Fibroblast of skin of left quadriceps (primary cell): ENCODE measurements around the gene MRO.
"Not testable (repeated sequence)": the region's sequence is repeated elsewhere in the genome, so short reads cannot be mapped to it uniquely, and the experiment has no call there.

ENCODE experiments used
- DNase-seq, 2 experiments: peaks; one replicate each; pipeline ENCODE4 v3.0.0-alpha.2; 2013; ENCODE audit warnings: low read depth in 2 of 2

Gene MRO

DNA sequence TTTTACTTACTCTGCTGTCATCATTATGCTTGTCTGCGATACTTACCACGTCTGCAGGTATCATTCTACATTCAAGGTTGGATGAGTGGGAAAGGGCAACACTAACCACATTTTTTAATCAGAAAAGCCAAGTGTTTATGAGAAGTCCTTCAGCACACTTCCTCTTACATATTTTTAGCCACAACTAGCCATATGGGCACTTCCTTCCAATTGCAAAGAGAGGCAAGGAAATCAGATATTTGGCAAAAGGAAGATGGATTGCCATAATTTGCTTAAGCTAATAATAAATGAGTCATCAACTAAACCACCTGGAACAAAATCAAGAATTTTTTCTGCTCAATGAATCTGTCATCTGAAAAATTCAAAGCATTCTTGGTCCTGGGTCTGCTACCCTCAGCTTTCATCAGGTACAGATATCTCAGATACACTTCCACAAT, 16.7 kb upstream of the MRO start:
- peak; percentile 57 to 66 for DNase-seq

DNA sequence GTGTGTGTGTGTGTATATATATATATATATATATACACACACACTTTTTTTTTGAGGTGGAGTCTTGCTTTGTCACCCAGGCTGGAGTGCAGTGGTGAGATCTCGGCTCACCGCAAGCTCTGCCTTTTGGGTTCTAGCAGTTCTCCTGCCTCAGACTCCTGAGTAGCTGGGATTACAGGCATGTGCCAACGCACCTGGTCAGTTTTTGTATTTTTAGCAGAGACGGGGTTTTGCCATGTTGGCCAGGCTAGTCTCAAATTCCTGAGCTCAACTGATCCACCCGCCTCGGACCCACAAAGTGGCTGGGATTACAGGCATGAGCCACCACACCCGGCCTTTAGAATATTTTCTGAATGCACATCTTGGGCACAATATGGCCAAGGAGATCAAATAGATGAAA, 13.7 kb upstream of the MRO start:
- DNase-seq, result not testable (repeated sequence)

DNA sequence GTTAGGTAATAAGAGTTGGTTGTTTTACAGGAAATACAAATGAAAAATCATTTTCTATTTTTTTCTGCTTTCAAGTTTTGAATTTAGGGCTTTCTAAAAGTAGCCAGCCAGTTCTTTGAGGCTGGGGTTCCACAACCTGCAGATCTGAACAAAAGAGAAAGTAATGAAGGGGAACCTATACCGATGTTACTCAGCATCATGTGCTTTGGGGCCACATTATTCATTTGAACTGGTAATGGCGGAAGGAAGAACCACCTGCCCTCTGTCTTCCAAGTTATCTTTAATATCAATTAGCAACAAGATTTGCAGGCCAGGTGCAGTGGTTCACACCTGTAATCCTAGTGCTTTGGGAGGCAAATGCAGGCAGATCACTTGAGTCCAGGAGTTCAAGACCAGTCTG, 12.9 kb upstream of the MRO start:
- no peak for DNase-seq

DNA sequence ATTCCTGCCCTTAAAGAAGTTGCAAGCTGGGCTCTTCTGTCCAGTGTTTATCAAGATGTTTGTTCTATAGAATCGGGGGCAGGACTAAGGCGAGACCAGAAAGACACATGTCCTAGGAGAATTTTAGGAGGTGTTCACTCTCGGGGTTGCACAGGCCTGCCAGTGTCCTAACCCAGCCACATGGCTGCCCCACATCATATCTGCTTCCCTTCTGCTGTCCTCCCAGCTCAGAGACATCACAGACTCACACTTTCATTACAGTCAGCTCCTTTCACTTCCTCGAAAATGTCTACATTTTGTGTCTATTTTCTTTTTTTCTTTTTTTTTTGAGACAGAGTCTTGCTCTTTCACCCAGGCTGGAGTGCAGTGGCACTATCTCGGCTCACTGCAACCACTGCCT, 10.7 kb upstream of the MRO start:
- no peak for DNase-seq

DNA sequence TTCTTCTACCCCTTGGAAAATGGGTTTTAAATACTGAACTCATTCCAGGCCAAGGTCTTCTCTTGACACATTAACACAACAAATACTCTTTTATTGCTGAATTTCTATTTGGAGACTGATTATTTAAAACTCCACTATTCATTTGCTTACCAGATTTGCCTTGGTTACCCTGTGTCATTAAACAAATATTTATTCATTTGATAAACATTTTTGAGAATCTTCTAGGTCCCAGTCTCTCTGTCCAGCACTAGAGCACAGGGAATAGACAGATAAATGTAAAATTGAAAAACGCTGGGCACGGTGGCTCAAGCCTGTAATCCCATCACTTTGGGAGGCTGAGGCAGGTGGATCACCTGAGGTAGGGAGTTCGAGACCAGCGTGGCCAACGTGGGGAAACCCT, 9.8 kb upstream of the MRO start:
- DNase-seq, result no peak

DNA sequence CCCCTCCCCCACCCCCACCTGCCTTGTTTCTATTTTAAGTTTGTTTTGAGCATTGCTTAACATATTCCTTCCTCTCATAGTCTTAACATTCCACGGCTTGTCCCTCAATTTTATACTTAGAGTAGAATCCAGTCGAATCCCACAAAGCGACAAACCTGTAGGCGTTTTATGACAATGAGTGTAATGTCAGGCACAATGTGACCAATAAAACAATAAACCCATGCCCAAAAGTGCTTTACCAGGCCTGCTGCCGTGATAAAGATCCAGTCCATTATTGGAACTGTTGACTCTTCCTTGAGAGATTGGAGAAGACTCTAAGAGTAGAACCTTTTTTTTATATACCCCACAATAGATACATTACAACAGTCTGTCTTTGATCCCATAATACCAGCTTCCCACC, 6.2 kb upstream of the MRO start:
- no peak for DNase-seq

DNA sequence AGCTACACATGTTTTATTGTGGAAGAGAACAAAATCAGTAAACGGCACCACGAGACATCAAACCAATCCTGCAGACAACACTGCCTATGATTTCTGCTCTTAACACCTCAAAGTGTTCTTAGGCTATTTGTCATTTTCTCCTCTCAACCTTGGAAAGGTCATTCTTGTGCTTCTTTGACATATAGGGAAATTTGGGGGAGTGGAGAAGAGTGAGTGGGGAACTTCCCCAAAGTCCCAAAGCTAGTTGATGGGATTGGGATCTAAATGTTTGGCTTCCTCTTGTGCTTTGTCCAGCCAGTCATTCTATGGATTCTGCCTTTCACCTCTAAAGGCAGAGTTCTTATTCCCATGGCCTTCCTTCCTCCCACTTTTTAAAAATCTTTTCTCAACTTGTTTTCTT, 5.8 kb upstream of the MRO start:
- DNase-seq, result no peak

DNA sequence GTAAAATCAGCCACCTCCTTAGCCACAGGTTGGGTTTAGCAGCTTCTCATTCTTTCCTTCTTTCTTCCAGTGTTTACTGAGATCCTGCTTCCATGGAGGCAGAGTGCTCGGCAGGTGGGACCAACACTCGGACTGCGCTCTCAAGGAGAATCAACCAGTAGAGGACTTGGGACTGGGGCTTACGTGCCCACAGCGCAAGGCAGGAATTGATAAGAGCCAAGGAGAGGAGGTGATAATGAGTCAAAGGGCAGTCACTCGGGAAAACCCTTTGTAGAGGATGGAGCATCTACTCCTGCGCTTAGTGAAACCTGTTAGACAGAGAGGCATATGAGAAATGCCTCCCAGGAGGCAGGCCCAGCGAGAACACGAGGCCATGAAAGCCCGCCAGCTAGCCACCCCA, 2.9 kb upstream of the MRO start:
- DNase-seq, result no peak

DNA sequence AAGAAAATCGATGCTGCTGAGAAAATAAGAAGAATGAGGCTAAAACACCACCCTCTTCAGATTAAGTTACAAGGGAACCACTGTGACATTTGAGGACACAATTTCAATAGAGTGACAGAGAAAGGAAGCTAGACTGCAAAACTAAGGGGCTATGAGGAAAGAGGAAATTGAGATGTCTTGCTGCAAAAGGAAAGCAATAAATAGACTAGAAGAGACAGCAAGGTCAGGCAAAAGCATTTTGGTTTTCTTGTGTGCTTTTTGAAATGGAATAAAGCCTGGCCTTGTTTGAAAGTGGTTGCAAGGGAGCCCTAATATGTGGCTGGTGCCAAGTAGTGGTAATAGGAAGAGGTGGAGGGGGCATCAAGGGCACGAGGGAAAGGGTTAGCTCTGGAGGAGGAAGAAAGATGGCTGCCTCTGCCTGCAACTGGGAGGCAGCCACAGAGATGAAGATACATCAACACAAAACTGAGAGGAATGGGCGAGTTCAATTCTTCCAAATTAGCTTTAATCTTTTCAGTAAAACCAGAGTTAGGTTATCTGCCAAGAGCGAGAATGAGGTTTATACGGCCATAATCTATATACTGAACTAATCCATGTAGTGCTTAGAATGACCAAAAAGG, 1.2 kb upstream of the MRO start:
- no peak for DNase-seq

DNA sequence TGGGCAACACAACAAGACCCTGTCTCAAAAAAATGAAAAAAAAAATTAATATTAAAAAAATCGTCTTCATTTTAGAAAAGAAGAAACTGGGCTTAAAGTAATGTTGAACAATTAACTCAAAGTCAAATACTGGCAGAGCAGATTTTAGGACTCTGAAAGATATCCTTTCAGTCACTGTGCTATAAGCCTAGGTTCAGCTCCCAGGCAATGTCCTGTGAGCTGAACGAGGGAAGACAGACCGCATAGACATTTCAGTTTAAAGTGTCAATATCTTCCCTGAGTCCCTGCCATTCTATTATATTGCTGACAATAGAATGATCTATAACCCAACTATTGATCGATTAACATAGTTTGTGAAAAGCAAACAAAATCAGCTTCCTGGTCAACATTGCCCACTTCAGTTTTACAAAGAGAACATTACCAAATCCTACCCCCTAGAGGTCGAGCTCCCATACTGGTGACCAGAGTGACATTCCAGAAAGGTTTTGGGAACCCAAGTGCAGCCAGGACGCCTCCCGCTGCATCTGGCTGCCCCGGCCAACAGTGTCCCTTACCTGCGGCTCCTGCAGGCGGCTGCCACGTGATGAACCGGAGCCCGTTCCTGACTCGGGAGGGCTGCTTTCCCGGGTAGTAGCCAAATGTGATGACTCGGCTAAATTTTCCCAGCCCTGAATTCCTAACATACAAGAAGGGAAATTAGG, 639 bp downstream of the MRO start:
- DNase-seq, result no peak

DNA sequence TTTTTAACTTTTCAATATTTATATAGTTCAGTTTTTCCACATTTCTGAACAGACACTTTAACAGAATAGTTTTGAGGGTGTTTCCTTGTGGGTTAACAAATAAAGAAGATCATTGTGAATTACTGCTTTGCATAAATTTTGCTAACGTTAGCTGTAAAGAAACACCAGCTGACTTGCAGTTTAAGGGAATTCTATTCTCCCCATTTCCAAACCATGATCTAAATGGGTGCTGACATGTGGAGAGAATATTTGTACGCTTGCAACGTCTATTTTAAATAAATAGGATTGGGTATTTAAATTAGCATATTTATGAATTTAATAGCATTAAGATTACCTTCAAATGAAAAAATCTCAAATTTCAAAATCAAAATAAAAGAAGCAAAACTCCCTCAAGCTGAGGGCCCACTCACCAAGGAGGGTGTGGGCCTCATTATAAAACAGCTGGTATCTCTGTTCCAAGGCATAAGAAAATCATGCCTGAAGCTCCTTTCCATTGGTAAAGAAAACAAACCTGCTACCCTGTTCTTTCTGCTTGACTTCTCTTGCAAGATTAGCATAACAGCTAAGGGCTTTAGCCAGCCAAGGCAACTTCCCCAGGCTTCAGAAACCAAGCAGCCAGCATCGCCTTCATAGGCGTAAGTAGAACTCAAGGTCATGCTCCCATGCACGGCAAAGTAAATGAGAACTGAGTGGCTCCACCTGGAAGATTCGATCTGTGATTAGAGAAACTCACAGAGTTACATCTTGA, 3.2 kb downstream of the MRO start:
- no peak for DNase-seq

DNA sequence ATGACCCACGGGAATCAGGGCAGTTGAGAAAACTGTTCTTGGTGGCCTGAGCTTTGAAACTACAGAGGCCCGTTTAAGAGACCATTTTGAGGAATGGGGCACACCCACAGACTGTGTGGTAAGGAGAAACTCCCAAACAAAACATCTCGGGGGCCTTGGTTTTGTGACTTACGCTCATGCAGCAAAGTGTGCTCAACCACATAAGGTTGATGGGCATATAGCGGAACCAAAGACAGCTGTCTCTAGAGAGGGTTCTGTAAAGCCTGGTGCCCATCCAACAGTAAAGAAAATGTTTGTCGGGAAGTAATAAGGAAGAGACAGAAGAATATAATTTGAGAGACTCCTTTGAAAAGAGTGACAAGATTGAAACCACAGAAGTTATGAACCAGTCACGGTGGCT, 5.4 kb downstream of the MRO start:
- no peak for DNase-seq

DNA sequence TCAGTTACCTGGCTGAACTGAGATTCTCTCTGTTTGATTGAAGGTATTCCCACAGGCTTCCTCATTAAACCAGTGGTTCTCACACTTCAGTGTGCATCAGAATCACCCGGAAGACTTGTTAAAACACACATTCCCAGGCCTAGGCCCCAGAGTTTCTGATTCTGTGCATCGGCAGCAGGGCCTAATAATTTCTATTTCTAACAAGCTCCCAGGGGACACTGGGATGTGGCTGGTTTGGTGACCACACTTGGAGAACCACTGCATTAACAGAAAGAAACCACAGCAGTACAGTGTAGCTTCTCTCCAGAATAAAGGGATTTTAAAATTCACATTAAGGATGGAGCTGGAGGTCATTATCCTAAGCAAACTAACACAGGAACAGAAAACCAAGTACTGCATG, 6.5 kb downstream of the MRO start:
- no peak for DNase-seq

DNA sequence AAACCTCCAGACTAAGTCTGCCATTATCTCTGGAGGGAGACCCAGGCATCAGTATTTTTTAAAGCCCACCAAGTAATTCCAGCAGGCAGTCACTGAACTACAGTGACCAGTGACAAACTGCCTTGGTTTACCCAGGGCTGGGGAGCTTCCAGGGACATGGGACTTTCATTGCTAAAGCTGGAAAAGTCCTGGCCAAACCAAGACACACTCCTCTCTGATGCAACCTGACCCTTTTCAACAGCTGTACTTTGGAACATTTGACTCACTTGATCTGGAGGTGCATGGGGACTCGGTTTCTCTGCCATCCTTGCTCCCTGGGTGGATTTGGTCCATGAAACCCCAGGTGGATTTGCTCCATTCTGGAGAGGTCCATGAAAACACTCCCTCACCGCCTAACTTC, 7.0 kb downstream of the MRO start:
- no peak for DNase-seq

DNA sequence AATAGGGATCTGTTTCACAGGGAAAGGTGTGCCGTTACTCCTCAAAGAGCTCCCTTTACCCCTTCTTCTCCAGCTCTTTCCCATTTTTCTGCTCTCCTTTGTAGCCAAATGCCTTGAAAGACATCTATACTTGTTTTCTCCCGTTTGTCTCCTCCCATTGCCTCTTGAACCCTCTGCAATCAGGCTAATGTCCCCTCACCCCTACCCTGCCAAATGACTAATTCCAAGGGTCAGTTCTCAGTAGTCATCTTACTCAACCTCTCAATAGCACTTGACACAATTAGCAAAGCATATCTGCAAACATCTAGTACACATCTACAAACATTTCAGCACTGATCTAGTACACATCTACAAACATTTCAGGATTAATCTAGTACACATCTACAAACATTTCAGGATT, 12.6 kb downstream of the MRO start:
- no peak for DNase-seq

DNA sequence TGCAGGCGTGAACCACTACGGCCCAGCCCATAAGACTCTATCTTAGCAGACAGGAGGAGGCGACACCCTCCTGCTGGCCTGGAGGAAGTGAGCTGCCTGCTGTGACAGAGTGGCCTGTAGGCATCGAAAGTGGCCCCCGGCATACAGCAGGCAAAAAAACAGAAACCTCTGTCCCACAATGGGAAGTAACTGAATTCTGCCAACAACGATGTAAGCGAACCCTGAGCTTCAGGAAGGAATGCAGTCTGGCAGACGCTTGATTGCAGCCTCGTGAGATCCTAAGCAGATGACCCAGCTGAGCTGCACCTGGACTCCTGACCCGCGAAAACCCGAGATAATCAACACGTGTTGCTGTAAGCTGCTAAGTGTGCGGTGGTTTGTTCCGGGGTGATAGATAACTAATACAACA, 13.6 kb downstream of the MRO start:
- DNase-seq, result no peak

DNA sequence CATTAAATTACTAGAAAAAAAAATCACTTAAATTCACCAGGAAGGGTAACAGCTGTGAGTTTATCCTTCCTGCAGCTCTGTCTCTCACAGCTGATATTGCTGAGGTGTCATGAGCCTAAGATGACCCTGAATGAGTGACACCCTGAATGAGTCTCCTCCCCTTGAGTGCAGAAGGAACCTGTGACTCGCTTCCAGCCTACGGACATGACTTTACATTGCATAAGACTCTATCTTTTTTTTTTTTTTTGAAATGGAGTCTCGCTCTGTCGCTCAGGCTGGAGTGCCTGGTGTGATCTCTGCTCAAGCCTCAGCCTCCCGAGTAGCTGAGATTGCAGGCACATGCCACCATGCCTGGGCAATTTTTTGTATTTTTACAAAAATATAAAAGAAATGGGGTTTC, 14.1 kb downstream of the MRO start:
- DNase-seq, result no peak

DNA sequence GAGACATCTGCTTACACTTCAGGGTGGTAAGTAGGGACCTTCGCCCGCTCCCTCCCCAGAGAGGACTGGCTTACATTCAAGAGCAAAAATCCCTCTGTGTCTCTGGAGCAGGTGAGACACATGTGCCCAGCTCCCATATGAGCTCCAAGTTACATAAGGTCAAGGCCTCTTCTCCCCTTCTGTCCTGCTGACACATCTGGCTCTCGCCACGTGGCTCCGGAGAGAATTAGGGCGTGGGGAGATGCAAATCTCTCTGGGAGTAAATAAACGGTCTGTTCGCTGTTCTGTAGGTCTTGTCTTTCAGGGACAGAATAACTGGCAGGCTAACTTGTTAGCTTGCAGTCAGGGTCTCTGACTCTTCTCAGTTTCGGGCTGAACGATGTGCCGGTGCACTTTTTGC, 16.2 kb downstream of the MRO start:
- no peak for DNase-seq

DNA sequence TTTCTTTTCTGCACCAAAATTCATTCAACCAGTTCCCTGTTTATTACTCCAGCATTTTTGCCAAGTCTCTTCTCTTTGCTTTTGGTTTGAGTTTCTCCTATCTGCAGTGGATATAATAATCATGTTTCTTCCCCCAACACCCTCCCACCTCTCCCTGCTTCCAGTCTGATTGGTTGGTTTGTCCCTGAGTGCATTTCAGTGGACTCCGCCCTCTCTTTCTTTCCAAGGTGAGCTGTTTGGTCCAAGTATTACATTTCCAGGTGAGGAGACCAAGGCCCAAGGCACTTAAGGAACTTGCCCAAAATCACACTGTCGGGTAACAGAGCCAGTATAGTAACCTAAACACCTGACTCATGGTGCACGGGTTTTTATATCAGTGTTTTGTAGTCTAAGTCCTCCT, 17.7 kb downstream of the MRO start:
- DNase-seq, result no peak

DNA sequence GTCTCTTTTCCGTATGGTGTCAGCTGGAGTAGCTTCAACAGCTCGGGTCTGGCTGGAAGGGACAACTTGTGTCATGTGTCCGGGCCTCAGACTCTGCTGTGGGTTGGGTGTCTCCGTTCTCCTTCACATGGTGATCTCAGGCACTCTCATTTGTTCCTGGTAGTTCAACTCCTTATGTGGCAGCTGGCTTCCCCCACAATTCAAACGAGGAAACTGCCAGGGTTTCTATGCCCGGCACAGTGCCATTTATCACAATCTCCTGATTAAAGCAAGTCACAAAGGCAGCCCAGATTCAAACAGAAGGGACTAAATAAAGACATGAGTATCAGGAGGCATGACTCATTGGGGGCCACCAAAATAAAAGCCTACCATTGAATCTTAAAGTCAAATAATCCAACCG, 22.7 kb downstream of the MRO start:
- DNase-seq, result no peak

DNA sequence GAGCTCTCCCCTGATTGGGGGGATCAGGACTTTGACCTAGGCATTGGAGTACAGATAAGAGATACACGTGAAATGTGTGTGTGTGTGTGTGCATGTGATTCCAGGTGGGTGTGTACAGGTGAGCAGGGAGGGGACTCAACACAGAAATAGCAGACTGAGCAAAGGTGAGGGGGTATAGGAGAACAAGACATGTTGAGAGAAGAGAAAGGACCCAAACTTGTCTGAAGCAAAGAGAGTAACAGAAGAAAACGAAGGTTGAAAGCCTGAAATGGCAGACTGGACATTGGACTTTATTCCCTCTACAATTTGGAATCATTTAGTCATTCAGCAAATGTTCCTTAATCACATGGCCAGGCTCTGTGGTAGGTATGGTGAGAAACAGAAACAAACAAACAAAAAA, 23.3 kb downstream of the MRO start:
- no peak for DNase-seq

DNA sequence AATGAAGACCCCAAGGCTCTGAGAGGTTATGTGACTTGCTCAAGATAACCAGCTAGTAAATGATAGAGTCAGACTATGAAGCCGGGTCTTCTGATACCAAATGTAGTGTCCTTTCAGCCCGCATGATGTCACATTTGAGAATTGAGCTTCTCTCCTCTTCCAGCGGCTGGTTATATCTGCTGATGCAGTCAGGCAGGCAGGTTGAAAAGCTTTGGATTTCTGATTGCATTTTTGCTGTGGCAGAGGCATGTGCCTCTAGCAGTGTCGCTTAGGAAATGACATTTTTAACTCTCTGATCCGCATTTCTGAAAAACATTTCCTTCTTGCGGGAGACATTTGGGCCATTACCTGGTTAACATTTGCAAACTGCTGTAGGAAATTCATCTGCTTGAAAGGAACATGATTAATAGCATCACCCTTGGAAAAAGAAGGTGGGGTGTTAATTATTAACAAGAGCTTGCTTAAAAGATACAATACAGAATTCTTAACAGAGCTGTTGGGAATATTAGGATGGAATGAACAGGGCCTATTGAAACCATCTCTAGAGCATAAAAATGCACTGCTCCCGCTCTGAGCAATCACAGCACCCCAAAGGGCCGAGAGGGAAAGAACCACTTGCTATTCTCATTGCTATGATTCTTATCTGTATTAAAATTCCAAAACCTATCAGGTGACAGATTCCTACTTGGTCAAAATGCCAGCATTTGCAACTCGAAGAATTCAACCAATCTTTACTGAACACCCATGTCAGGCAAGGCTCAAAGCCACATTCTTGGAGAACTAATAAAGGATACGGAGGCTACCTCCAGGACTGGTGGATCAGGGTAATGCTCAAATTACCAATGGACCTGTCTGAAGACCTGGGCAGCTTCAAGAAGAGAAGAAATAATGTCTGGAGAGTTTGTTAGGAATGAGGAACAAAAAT, 25.9 kb downstream of the MRO start:
- no peak for DNase-seq
